GM18499 (cell line): ENCODE data around the gene AGRN.

Source experiments
- ATAC-seq: cut with Tn5 transposase; IDR thresholded peaks from one replicate; pipeline ENCODE4 v1.9.1; 2021; ENCODE audit warnings: moderate number of reproducible peaks; ENCODE audit not compliant: insufficient read depth, unreplicated experiment

AGRN gene

GRCh38 chr1:1033731-1034438 is 14.0 kb downstream of the AGRN start:
- no peak for ATAC-seq

GRCh38 chr1:1034439-1034781 is 14.5 kb downstream of the AGRN start:
- no peak for ATAC-seq

DNA sequence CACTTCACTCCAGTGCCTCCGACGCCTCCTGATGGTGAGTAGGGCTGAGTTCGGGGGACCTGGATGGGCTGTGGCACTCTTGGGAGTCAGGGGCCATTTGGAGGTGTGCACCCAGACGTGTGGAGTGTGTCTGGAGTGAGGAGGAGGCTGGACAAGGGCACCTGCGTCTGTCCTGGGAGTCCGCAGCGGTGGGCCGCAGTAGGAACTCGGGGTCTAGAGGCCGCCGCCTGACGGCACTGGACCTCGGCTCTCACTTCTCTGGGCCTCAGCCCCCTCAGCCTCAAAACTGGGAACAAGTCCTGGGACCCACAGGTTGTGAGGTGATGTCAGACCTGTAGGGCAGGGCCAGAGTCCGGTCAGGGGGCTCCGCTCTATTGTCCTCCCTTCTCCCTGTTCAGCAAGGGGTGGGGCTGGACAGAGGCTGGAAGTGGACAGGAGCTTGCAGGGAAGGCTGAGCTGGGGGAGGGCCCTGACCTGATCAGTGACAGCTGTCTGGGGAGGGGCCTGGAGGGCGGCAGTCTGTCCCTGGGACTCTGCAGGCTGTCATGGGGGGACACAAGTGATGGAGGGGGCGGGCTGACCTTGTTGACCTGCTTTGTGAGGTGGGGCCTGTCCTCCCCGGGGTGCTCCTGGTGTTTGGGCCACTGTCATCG is 15.5 kb downstream of the AGRN start:
- no peak for ATAC-seq

DNA sequence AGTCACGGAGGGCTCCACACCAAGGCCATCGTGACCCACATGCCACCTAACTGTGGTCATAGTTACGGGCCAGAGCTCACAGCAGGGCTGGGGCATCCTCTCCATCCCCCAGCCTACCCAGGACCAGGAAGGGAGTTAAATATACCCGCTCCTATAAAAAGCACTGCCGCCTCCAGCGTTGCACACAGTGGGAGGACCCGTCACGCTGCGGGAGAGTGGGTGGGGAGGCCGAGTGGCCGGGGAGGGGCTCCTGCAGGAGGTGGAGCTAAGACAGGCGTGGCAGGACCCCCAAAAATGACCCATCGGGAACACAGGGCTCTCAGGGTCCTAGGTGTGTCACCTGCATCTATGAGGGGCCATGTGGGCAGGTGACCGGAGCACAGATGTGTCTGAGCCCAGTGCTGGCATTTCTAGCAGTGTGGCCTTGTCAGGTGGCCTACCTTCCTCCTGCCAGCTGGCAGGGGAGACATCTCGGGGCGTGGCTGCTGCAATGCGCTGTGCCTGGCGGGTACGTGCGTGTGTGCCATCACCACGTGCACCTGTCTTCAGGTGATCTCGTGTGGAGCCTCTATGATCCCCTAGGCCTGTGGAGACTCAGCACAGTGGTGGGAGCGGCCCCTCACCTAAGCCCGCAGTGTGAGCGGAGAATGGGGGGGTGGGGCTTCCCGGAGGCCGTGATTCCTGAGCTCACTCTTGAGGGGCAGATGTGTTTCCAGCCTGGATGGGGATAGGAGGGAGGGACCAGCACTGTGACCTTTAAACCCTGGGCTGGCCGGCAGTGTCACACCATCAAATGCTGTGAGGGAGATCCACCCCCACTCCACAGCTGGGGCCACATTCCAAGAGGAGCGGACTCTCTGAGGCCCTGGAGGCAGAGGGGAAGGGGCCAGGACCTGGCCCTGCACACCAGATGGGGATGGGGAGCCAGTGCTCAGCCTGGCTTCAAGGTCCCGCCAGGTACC is 17.7 kb downstream of the AGRN start:
- ATAC-seq: no peak

- no peak for ATAC-seq
Measured at GRCh38 chr1:1038694-1039093, 18.8 kb downstream of the AGRN start.

DNA sequence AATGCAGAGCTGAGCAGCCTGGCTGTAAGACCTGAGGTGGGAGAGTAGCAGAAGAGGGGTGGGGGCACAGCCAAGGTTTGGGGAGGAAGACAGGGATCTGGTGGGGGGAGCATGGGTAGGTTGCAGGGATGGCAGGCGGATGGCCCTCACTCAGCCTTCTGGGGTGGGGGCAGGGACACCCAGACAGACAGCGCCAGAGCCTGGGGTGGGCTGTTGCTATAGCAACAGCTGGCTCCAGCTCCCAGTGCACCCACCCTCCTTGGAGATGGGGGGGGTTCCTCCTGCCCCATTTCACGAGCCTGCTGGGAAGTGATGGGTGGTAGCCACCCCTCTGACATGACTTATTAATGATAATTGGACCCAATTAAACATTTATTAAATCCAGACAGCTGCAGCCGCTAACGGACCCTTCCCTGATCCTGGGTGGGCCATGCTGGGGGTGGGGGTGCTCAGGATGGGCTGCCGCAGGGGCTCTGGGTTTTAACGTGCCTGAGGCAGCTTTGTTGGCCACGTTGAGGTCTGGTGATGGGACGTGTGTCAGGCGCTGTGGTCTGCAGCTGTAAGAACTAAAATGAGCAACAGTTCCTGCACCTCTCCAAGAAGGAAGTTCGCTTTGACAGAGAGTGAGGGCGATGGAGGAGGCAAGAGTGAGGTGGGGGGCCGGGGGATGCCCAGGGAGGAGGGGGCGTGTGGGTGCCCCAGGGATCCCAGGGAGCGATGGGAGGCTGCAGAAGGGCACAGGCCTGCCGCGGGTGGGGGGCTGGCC is 19.4 kb downstream of the AGRN start:
- no peak for ATAC-seq

- ATAC-seq: no peak
Measured at GRCh38 chr1:1040004-1040991, 20.4 kb downstream of the AGRN start.

- ATAC-seq: no peak
Measured at GRCh38 chr1:1041092-1041523, 21.2 kb downstream of the AGRN start.

- no peak for ATAC-seq
Measured at GRCh38 chr1:1041873-1042272, 22.0 kb downstream of the AGRN start.

DNA sequence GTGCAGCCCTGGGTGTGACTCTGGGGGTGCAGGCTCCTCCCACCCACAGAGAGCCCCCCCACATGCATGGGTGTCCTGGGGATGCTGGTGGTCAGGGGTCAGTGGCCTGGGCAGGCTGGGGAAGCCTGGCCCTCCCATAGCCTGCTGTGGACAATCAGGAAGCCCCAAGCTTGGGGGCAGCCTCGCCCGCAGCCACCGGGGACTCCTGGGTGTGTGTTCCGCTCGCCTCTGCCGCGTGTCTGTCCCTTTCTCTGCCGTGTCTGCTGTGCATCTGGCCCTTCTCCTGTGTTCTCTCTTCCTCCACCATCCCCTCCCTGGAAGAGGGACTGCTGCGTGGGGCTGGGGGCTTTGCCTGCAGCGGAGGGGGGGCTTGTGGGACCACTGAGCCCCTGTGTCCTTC is 22.9 kb downstream of the AGRN start:
- ATAC-seq: no peak

GRCh38 chr1:1043411-1043810 is 23.5 kb downstream of the AGRN start:
- ATAC-seq: no peak

- ATAC-seq: no peak
Measured at GRCh38 chr1:1043921-1044320, 24.0 kb downstream of the AGRN start.

- ATAC-seq: no peak
Measured at GRCh38 chr1:1044455-1045078, 24.6 kb downstream of the AGRN start.

GRCh38 chr1:1045129-1045528 is 25.2 kb downstream of the AGRN start:
- ATAC-seq: no peak

- no peak for ATAC-seq
Measured at GRCh38 chr1:1046243-1046642, 26.3 kb downstream of the AGRN start.

DNA sequence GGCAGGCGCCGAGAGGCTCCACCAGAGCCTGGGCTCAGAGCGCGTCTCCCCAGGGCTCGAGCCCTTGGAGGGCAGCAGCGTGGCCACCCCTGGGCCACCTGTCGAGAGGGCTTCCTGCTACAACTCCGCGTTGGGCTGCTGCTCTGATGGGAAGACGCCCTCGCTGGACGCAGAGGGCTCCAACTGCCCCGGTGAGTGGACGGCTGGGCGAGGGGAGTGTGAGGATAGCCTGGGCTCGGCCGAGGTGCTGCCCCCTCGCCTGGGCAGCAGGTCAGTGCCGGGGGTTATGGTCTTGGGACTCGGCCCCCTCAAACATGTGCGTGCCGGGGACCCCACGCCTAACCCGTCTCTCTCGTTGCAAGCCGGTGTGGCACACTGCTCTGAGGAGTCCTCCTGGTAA is 26.8 kb downstream of the AGRN start:
- ATAC-seq: no peak

DNA sequence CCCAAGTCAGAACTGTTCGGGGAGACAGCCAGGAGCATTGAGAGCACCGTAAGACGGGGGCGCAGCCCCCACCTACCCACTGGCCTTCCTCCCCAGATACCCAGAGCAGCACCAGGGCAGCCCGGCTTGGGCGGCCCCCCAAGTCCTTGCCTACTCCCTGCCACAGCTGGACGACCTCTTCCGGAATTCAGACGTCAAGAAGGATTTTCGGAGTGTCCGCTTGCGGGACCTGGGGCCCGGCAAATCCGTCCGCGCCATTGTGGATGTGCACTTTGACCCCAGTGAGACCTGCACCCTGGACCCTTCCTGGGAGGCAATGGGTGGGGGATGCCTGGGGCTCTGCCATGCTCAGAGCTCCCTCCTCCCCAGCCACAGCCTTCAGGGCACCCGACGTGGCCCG is 27.5 kb downstream of the AGRN start:
- no peak for ATAC-seq

DNA sequence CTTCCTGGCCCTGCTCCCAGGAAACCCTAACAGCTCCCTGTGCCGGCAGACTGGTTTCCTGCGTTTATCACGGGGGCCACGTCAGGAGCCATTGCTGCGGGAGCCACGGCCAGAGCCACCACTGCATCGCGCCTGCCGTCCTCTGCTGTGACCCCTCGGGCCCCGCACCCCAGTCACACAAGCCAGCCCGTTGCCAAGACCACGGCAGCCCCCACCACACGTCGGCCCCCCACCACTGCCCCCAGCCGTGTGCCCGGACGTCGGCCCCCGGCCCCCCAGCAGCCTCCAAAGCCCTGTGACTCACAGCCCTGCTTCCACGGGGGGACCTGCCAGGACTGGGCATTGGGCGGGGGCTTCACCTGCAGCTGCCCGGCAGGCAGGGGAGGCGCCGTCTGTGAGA is 28.0 kb downstream of the AGRN start:
- ATAC-seq: no peak

DNA sequence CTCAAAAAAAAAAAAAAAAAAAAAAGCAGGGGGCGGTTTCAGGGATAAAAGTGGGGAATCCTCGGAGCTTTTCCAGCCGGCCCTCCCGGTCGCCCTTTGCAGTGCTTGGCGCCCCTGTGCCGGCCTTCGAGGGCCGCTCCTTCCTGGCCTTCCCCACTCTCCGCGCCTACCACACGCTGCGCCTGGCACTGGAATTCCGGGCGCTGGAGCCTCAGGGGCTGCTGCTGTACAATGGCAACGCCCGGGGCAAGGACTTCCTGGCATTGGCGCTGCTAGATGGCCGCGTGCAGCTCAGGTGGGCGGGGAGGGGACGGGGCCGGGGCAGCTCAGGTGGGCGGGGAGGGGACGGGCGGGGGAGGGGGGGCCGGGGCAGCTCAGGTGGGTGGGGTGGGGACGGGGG is 28.8 kb downstream of the AGRN start:
- no peak for ATAC-seq
